Lower leg skin (tissue), 4 donors: ENCODE results near the gene USP30. TPM values are rescaled to one million over a fixed set of nuclear protein-coding genes. Genes with fewer than 3 reads are reported as not detected.

Experiments used
- DNase-seq, 2 donors: peaks; one replicate each; pipeline ENCODE4 v3.0.0-alpha.2; 2019; ENCODE audit warnings: low spot score in 2 of 2
- H3K4me3 ChIP-seq: fragments of 200-600 bp; sonication (generic); 2 replicates; pipeline ENCODE4 v1.5.1; 2017; ENCODE audit warnings: mild to moderate bottlenecking, low read depth; ENCODE audit not compliant: poor library complexity, severe bottlenecking
- CTCF ChIP-seq, 3 donors: fragments of 450-650 bp; IDR thresholded peaks; one replicate each; pipeline ENCODE4 v1.5.1; 2016; ENCODE audit warnings: antibody characterized with exemption in 3 of 3, mild to moderate bottlenecking in 3 of 3, moderate library complexity in 2 of 3
- POLR2A ChIP-seq, 2 donors: fragments of 450-650 bp; IDR thresholded peaks; one replicate each; pipeline ENCODE4 v1.6.1; 2016 to 2017; ENCODE audit warnings: antibody characterized with exemption in 2 of 2, mild to moderate bottlenecking in 1 of 2, moderate library complexity in 1 of 2
- WGBS, 2 donors: methylation state at CpG; one replicate each; pipeline ENCODE4 v1.1.5; 2018; 5-methylcytosine and 5-hydroxymethylcytosine counted together
- intact Hi-C: fragments of 100-400 bp; cut with DNase I; formaldehyde crosslinking; loops from one replicate; pipeline ENCODE4 v1.15.0; 2023; ENCODE audit warnings: low total_unique reads
- total RNA-seq, 4 donors: library from RNA; depleted of rRNA; stranded (reverse); fragments of >200 nt; gene quantifications; one replicate each; pipeline ENCODE4 v1.1.0, GENCODE V29; 2016

The USP30 gene
- total RNA-seq, 4 donors from 2014 or later: 11.5 to 29.5 (median 22.2) TPM

- 95% methylated on average over 6 of the region's 6 CpGs for WGBS, 2 donors
- intact Hi-C loops: no loop called here
- no peak overlapping the region for H3K4me3 ChIP-seq
- no peak for DNase-seq
- TF ChIP-seq CTCF (IDR thresholded peaks at IDR 0.05): no peak
- no peak for TF ChIP-seq POLR2A (IDR thresholded peaks at IDR 0.05)
These were observed 6.4 kb downstream of the USP30 start for GRCh38 chr12:109058773-109059172.

- DNase-seq: no peak
- intact Hi-C loops: no loop called here
- H3K4me3 ChIP-seq: no peak overlapping the region
- TF ChIP-seq CTCF (IDR thresholded peaks at IDR 0.05): no peak
- no peak for TF ChIP-seq POLR2A (IDR thresholded peaks at IDR 0.05)
- WGBS, 2 donors: 93 to 94% methylated on average over 3 of the region's 3 CpGs
These were observed 11.8 kb downstream of the USP30 start for GRCh38 chr12:109064143-109064542.

DNA sequence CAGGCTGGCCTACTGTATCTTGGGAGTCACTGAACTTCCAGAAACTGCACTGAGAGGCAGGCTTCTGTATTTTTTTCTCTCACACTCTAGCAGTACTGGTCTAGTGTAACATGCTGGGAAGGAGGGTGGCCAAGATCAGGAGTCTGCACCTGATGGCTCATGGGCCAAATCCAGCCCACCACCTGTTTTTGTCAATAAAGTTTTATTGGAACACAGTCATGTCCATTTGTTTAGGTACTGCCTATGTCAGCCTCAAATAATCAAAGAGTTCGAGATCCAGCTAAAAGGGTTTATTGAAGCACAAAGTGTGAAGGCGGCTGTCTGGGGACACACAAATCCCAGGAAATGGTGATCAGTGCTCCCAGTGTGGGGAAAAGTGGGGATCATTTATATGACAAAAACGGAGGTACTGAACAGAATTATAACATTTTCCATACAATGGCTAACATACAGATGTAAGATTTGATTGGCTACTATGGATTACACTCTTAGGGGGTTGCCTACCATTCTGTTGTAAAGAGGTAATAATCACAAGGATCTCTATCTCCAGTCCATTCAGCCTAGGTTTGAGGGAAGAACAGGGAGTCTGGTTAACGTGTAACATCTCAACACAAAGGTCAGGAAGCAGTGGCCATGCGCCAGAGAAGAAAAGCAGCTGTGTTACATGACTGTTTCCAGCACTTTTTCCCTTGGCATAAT, 12.9 kb downstream of the USP30 start:
- H3K4me3 ChIP-seq: no peak overlapping the region
- TF ChIP-seq POLR2A (IDR thresholded peaks at IDR 0.05) (no peak), CTCF (IDR thresholded peaks at IDR 0.05) (no peak)
- no peak for DNase-seq
- WGBS, 2 donors: 93 to 95% methylated on average over 5 of the region's 5 CpGs
- intact Hi-C loops: no loop called here

DNA sequence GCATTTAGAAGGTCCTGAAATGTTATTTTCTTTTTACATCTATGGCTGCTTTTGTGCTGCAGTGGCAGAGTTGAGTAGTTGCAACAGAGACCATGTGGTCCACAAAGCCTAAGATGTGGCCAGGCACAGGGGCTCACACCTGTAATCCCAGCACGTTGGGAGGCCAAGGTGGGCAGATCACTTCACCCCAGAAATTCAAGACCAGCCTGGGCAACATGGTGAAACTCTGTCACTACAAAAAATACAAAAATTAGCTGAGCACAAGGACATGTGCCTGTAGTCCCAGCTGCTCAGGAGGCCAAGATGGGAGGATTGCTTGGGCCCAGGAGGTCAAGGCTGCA, 13.4 kb downstream of the USP30 start:
- H3K4me3 ChIP-seq: no peak overlapping the region
- WGBS, 2 donors: 59 to 84% methylated on average over 1 of the region's 1 CpG
- no peak for TF ChIP-seq CTCF (IDR thresholded peaks at IDR 0.05)
- TF ChIP-seq POLR2A (IDR thresholded peaks at IDR 0.05): no peak
- no peak for DNase-seq
- intact Hi-C loops: no loop called here

- H3K4me3 ChIP-seq: no peak overlapping the region
- TF ChIP-seq CTCF (IDR thresholded peaks at IDR 0.05) (no peak), POLR2A (IDR thresholded peaks at IDR 0.05) (no peak)
- no peak for DNase-seq
- WGBS, 2 donors: 78 to 79% methylated on average over 17 of the region's 17 CpGs
- intact Hi-C loops: no loop called here
These were observed 17.2 kb downstream of the USP30 start for GRCh38 chr12:109069307-109070271.
